Measurements from ENCODE around the gene OGFOD2.
"Not testable (repeated sequence)": the region's sequence is repeated elsewhere in the genome, so short reads cannot be mapped to it uniquely, and the experiment has no call there.

The OGFOD2 gene

GRCh38 chr12:123011701-123012100 is 36.7 kb downstream of the OGFOD2 start:
- Histone ChIP-seq H3K4me1 (ENCODE audit: control insufficient read depth, insufficient read depth, low read length, unreplicated experiment) (no peaks in the 10 kb centered on the region), H3K36me3 (ENCODE audit: insufficient read depth, low read length) (no peaks in the 10 kb centered on the region), H3K27ac (ENCODE audit: low read depth, low read length) (no peak overlapping the region), H3K79me2 (ENCODE audit: control insufficient read depth, insufficient read depth, low read length, unreplicated experiment) (no peaks in the 10 kb centered on the region), H3K27me3 (ENCODE audit: insufficient read depth, low read length) (no peaks in the 10 kb centered on the region), H3K4me3 (ENCODE audit: low read depth, low read length) (no peak overlapping the region), H2AFZ (ENCODE audit: low read length, unreplicated experiment) (no peak overlapping the region)

- Histone ChIP-seq H2AFZ (ENCODE audit: low read length, unreplicated experiment) (no peak overlapping the region), H3K4me1 (ENCODE audit: control insufficient read depth, insufficient read depth, low read length, unreplicated experiment) (no peaks in the 10 kb centered on the region), H3K36me3 (ENCODE audit: insufficient read depth, low read length) (no peaks in the 10 kb centered on the region), H3K27me3 (ENCODE audit: insufficient read depth, low read length) (no peaks in the 10 kb centered on the region), H3K4me3 (ENCODE audit: low read depth, low read length) (no peak overlapping the region), H3K79me2 (ENCODE audit: control insufficient read depth, insufficient read depth, low read length, unreplicated experiment) (no peaks in the 10 kb centered on the region), H3K27ac (ENCODE audit: low read depth, low read length) (no peak overlapping the region)
Observed at GRCh38 chr12:123013185-123014095, 38.4 kb downstream of the OGFOD2 start.

GRCh38 chr12:123014473-123014872 is 39.4 kb downstream of the OGFOD2 start:
- H2AFZ ChIP-seq (ENCODE audit: low read length, unreplicated experiment); H3K79me2 ChIP-seq (ENCODE audit: control insufficient read depth, insufficient read depth, low read length, unreplicated experiment); H3K27ac ChIP-seq (ENCODE audit: low read depth, low read length); H3K36me3 ChIP-seq (ENCODE audit: insufficient read depth, low read length); H3K27me3 ChIP-seq (ENCODE audit: insufficient read depth, low read length); H3K4me1 ChIP-seq (ENCODE audit: control insufficient read depth, insufficient read depth, low read length, unreplicated experiment); H3K4me3 ChIP-seq (ENCODE audit: low read depth, low read length): not testable (repeated sequence)

- no peak overlapping the region for H3K27ac ChIP-seq (ENCODE audit: low read depth, low read length)
Observed at GRCh38 chr12:123017753-123018152, 42.7 kb downstream of the OGFOD2 start.

GRCh38 chr12:123019841-123020138 is 44.7 kb downstream of the OGFOD2 start:
- Histone ChIP-seq H3K4me3 (ENCODE audit: low read depth, low read length) (no peak overlapping the region), H3K27me3 (ENCODE audit: insufficient read depth, low read length) (no peaks in the 10 kb centered on the region), H3K27ac (ENCODE audit: low read depth, low read length) (no peak overlapping the region), H2AFZ (ENCODE audit: low read length, unreplicated experiment) (no peak overlapping the region), H3K79me2 (ENCODE audit: control insufficient read depth, insufficient read depth, low read length, unreplicated experiment) (no peaks in the 10 kb centered on the region), H3K36me3 (ENCODE audit: insufficient read depth, low read length) (no peaks in the 10 kb centered on the region), H3K4me1 (ENCODE audit: control insufficient read depth, insufficient read depth, low read length, unreplicated experiment) (peaks cover 15% of the 10 kb centered on the region)

More at GRCh38 chr12:123017753-123018152, 42.7 kb downstream of the OGFOD2 start:
- Histone ChIP-seq H3K79me2 (ENCODE audit: control insufficient read depth, insufficient read depth, low read length, unreplicated experiment) (no peaks in the 10 kb centered on the region), H3K27me3 (ENCODE audit: insufficient read depth, low read length) (no peaks in the 10 kb centered on the region), H3K4me1 (ENCODE audit: control insufficient read depth, insufficient read depth, low read length, unreplicated experiment) (peaks cover 10% of the 10 kb centered on the region), H3K4me3 (ENCODE audit: low read depth, low read length) (no peak overlapping the region), H3K36me3 (ENCODE audit: insufficient read depth, low read length) (no peaks in the 10 kb centered on the region), H2AFZ (ENCODE audit: low read length, unreplicated experiment) (no peak overlapping the region)

GRCh38 chr12:123021688-123022604 is 46.9 kb downstream of the OGFOD2 start:
- Histone ChIP-seq H3K27ac (ENCODE audit: low read depth, low read length) (no peak overlapping the region), H3K36me3 (ENCODE audit: insufficient read depth, low read length) (no peaks in the 10 kb centered on the region), H3K79me2 (ENCODE audit: control insufficient read depth, insufficient read depth, low read length, unreplicated experiment) (no peaks in the 10 kb centered on the region), H3K27me3 (ENCODE audit: insufficient read depth, low read length) (no peaks in the 10 kb centered on the region), H2AFZ (ENCODE audit: low read length, unreplicated experiment) (no peak overlapping the region), H3K4me1 (ENCODE audit: control insufficient read depth, insufficient read depth, low read length, unreplicated experiment) (peaks cover 19% of the 10 kb centered on the region), H3K4me3 (ENCODE audit: low read depth, low read length) (no peak overlapping the region)

- no peaks in the 10 kb centered on the region for H3K79me2 ChIP-seq (ENCODE audit: control insufficient read depth, insufficient read depth, low read length, unreplicated experiment)
- H3K36me3 ChIP-seq (ENCODE audit: insufficient read depth, low read length) = no peaks in the 10 kb centered on the region
Observed at GRCh38 chr12:123022846-123023245, 47.8 kb downstream of the OGFOD2 start.

GRCh38 chr12:123024819-123025391 is 49.9 kb downstream of the OGFOD2 start:
- no peaks in the 10 kb centered on the region for H3K27me3 ChIP-seq (ENCODE audit: insufficient read depth, low read length)
- no peaks in the 10 kb centered on the region for H3K79me2 ChIP-seq (ENCODE audit: control insufficient read depth, insufficient read depth, low read length, unreplicated experiment)

More at GRCh38 chr12:123022846-123023245, 47.8 kb downstream of the OGFOD2 start:
- H3K27ac ChIP-seq (ENCODE audit: low read depth, low read length) = no peak overlapping the region
- H3K4me3 ChIP-seq (ENCODE audit: low read depth, low read length) = no peak overlapping the region
- no peaks in the 10 kb centered on the region for H3K27me3 ChIP-seq (ENCODE audit: insufficient read depth, low read length)
- H2AFZ ChIP-seq (ENCODE audit: low read length, unreplicated experiment) = no peak overlapping the region
- peaks cover 19% of the 10 kb centered on the region for H3K4me1 ChIP-seq (ENCODE audit: control insufficient read depth, insufficient read depth, low read length, unreplicated experiment)

GRCh38 chr12:123026094-123026853 is 51.2 kb downstream of the OGFOD2 start:
- Histone ChIP-seq H3K4me1 (ENCODE audit: control insufficient read depth, insufficient read depth, low read length, unreplicated experiment) (peaks cover 10% of the 10 kb centered on the region), H3K36me3 (ENCODE audit: insufficient read depth, low read length) (no peaks in the 10 kb centered on the region)

More at GRCh38 chr12:123024819-123025391, 49.9 kb downstream of the OGFOD2 start:
- H3K36me3 ChIP-seq (ENCODE audit: insufficient read depth, low read length) = no peaks in the 10 kb centered on the region
- peaks cover 10% of the 10 kb centered on the region for H3K4me1 ChIP-seq (ENCODE audit: control insufficient read depth, insufficient read depth, low read length, unreplicated experiment)
- H3K4me3 ChIP-seq (ENCODE audit: low read depth, low read length) = no peak overlapping the region
- peak overlapping the region; percentile 53; the same call in 1 of the 2 replicates for H3K27ac ChIP-seq (ENCODE audit: low read depth, low read length)
- H2AFZ ChIP-seq (ENCODE audit: low read length, unreplicated experiment) = peak overlapping the region; percentile 48

More at GRCh38 chr12:123026094-123026853, 51.2 kb downstream of the OGFOD2 start:
- Histone ChIP-seq H3K27ac (ENCODE audit: low read depth, low read length) (no peak overlapping the region), H2AFZ (ENCODE audit: low read length, unreplicated experiment) (no peak overlapping the region), H3K27me3 (ENCODE audit: insufficient read depth, low read length) (no peaks in the 10 kb centered on the region), H3K79me2 (ENCODE audit: control insufficient read depth, insufficient read depth, low read length, unreplicated experiment) (no peaks in the 10 kb centered on the region), H3K4me3 (ENCODE audit: low read depth, low read length) (no peak overlapping the region)

All from ACC112 (cell line).